Thyroid gland (tissue), 4 donors: ENCODE measurements around the gene IQGAP2. TPM values are rescaled to one million over a fixed set of nuclear protein-coding genes. Genes with fewer than 3 reads are reported as not detected.

Experiments
- DNase-seq, 2 donors: peaks; one replicate each; pipeline ENCODE4 v3.0.0-alpha.2; 2019
- H3K27ac ChIP-seq, 3 donors: fragments of 200-600 bp; sonication (generic); 1 replicate in 2 of 3; 2 replicates in 1 of 3; pipeline ENCODE4 v1.5.1; 2016 to 2019; ENCODE audit warnings: mild to moderate bottlenecking in 1 of 3, moderate library complexity in 1 of 3
- H3K27me3 ChIP-seq: fragments of 200-600 bp; sonication (generic); one replicate; pipeline ENCODE4 v1.5.1; 2019
- H3K36me3 ChIP-seq, 2 donors: fragments of 200-600 bp; sonication (generic); one replicate each; pipeline ENCODE4 v1.5.1; 2016 to 2019
- H3K4me1 ChIP-seq, 2 donors: fragments of 200-600 bp; sonication (generic); one replicate each; pipeline ENCODE4 v1.5.1; 2017 to 2019
- H3K4me3 ChIP-seq, 3 donors: fragments of 200-600 bp; sonication (generic); replicated peaks in 1 of 3; 1 replicate in 2 of 3; 2 replicates in 1 of 3; pipeline ENCODE4 v1.5.1; 2016; ENCODE audit warnings: mild to moderate bottlenecking in 1 of 3
- H3K9me3 ChIP-seq: fragments of 200-600 bp; sonication (generic); one replicate; pipeline ENCODE4 v1.5.1; 2017
- POLR2A ChIP-seq, 2 donors: fragments of 450-650 bp; IDR thresholded peaks; one replicate each; pipeline ENCODE4 v1.6.1; 2017; ENCODE audit warnings: antibody characterized with exemption in 2 of 2, mild to moderate bottlenecking in 2 of 2, moderate library complexity in 1 of 2
- WGBS, 2 donors: methylation state at CpG; one replicate each; pipeline ENCODE4 v1.1.5; 2017; 5-methylcytosine and 5-hydroxymethylcytosine counted together
- intact Hi-C: fragments of 100-400 bp; cut with DNase I; formaldehyde crosslinking; loops from one replicate; pipeline ENCODE4 v1.15.1; 2023
- total RNA-seq, 4 donors: library from RNA; depleted of rRNA; stranded (reverse); fragments of >200 nt; gene quantifications; one replicate each; pipeline ENCODE4 v1.2.3, GENCODE V29; 2016
- TF ChIP-seq, protein P1 (sequence below), 6 experiments: fragments of 200-600 bp in 3 of 6; fragments of 450-650 bp in 3 of 6; sonication (generic) in 3 of 6; IDR thresholded peaks; one replicate each; pipeline ENCODE4 v1.5.1; 2016 to 2019; ENCODE audit warnings: antibody characterized with exemption in 6 of 6, mild to moderate bottlenecking in 2 of 6, inconsistent platforms in 1 of 6, moderate library complexity in 1 of 6

Gene IQGAP2
- total RNA-seq, 4 donors from 2014 or later = 55.1 to 85.5 (median 64.0) TPM

DNA sequence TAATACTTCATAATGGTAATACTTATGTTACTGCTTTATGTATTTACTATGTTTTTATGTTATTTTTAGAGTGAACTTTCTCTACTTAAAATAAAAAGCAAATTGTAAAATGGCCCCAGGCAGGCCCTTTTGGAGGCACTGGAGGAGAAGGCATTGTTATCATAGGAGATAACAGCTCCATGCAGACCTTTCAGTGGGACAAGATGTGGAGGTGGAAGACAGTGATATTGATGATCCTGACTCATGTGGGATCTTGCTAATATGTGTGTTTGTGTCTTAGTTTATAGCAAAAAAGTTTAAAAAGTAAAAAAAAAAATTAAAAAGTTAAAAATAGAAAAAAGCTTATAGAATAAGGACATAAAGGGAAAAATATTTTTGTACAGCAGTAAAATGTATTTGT is 74.5 kb downstream of the IQGAP2 start:
- TF ChIP-seq, protein P1, sequence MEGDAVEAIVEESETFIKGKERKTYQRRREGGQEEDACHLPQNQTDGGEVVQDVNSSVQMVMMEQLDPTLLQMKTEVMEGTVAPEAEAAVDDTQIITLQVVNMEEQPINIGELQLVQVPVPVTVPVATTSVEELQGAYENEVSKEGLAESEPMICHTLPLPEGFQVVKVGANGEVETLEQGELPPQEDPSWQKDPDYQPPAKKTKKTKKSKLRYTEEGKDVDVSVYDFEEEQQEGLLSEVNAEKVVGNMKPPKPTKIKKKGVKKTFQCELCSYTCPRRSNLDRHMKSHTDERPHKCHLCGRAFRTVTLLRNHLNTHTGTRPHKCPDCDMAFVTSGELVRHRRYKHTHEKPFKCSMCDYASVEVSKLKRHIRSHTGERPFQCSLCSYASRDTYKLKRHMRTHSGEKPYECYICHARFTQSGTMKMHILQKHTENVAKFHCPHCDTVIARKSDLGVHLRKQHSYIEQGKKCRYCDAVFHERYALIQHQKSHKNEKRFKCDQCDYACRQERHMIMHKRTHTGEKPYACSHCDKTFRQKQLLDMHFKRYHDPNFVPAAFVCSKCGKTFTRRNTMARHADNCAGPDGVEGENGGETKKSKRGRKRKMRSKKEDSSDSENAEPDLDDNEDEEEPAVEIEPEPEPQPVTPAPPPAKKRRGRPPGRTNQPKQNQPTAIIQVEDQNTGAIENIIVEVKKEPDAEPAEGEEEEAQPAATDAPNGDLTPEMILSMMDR (IDR thresholded peaks at IDR 0.05) = no peak
- no peak for TF ChIP-seq POLR2A (IDR thresholded peaks at IDR 0.05)
- no peaks in the 10 kb centered on the region for H3K36me3 ChIP-seq
- no peaks in the 10 kb centered on the region for H3K27me3 ChIP-seq
- DNase-seq = no peak
- H3K9me3 ChIP-seq = no peaks in the 10 kb centered on the region
- no peaks in the 10 kb centered on the region for H3K4me1 ChIP-seq
- intact Hi-C loops = no loop called here
- no peak overlapping the region for H3K27ac ChIP-seq
- no peak overlapping the region for H3K4me3 ChIP-seq

DNA sequence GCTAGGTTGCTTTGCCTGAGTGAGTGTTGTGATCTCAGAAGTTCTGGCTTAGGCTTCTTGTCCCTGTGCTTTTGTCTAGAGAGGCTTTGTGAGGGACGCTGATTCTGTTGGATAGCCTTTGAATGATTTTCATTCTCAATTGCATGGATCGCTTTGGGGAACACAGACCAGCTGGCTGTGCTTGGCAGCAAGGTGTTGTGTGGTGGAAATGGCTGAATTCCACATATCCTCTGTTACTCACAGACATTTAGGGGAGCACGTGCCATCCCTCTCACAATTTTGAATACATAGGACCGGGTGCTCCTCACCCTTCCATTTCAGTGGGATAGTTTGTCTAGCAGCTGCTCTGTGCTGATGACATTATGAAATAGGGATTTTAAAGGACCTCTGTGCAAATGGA is 76.2 kb downstream of the IQGAP2 start:
- Histone ChIP-seq H3K27ac (no peak overlapping the region), H3K4me3 (no peak overlapping the region), H3K4me1 (no peaks in the 10 kb centered on the region), H3K9me3 (no peaks in the 10 kb centered on the region), H3K36me3 (no peaks in the 10 kb centered on the region), H3K27me3 (no peaks in the 10 kb centered on the region)
- 82 to 90% methylated on average over 4 of the region's 4 CpGs for WGBS, 2 donors
- no peak for DNase-seq
- TF ChIP-seq, protein P1 (IDR thresholded peaks at IDR 0.05) = no peak
- no peak for TF ChIP-seq POLR2A (IDR thresholded peaks at IDR 0.05)
- intact Hi-C loops = no loop called here

DNA sequence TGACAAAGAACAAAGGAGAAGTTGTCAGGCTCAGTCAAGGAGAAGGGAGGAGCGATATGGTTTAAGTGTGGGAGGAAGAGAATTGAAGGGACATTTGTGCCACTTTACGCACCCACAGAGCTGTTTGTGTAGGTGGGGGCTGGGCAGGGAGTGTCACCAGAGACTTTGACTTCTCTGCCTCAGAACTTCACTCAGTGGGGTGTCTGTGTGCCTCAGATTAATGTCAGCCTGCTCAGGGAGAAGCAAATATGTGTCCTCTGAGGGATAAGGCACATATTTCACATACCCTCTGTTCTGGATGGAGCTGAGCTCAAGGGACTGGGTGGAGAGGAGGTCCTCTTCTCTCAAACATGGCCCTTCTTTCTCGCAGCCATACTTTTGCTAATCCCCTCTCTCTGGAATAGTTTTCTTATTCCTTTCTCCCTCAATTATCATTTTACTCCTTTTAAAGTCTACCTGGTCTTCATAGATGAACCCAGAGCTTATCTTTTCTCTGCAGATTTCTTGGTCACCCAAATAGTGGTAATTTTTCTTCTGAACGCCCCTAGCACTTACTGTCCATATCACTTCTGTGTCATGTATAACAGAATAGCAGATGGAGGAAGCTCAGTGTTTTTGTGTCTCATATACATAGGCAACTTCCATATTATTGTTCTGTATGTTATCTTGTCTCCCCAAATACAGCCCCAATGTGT is 77.0 kb downstream of the IQGAP2 start:
- TF ChIP-seq POLR2A (IDR thresholded peaks at IDR 0.05) = no peak
- TF ChIP-seq, protein P1 (IDR thresholded peaks at IDR 0.05) = no peak
- no peaks in the 10 kb centered on the region for H3K27me3 ChIP-seq
- H3K36me3 ChIP-seq = no peaks in the 10 kb centered on the region
- H3K4me1 ChIP-seq = no peaks in the 10 kb centered on the region
- H3K4me3 ChIP-seq = no peak overlapping the region
- no peak overlapping the region for H3K27ac ChIP-seq
- WGBS, 2 donors = 83 to 85% methylated on average over 4 of the region's 4 CpGs
- no peak for DNase-seq
- intact Hi-C loops = no loop called here
- H3K9me3 ChIP-seq = no peaks in the 10 kb centered on the region

DNA sequence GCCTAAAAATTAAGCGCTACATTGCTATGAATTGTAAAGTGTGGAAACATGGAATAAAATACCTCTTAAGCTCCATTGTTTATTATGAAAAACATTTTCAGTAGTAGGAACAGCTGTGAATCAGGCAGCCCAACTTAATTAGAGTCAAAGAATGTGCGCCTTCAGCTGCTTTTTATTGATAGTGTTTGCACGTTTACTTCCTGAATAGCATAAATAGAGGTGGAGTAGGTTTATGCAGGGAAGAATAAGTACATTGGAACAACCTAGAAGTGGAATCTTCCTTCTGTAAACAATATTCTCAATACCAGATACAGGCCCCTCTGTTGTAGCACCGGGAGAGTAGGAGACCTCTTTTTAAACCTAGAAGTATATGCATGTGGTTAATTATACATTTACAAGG is 79.9 kb downstream of the IQGAP2 start:
- intact Hi-C loops = no loop called here
- 87 to 88% methylated on average over 4 of the region's 4 CpGs for WGBS, 2 donors
- DNase-seq = no peak
- Histone ChIP-seq H3K4me1 (peaks cover 0 to 6% of the 10 kb centered on the region in 2 donors), H3K9me3 (no peaks in the 10 kb centered on the region), H3K4me3 (no peak overlapping the region), H3K36me3 (no peaks in the 10 kb centered on the region), H3K27me3 (no peaks in the 10 kb centered on the region), H3K27ac (no peak overlapping the region)
- TF ChIP-seq POLR2A (IDR thresholded peaks at IDR 0.05) = no peak
- TF ChIP-seq, protein P1 (IDR thresholded peaks at IDR 0.05) = no peak

DNA sequence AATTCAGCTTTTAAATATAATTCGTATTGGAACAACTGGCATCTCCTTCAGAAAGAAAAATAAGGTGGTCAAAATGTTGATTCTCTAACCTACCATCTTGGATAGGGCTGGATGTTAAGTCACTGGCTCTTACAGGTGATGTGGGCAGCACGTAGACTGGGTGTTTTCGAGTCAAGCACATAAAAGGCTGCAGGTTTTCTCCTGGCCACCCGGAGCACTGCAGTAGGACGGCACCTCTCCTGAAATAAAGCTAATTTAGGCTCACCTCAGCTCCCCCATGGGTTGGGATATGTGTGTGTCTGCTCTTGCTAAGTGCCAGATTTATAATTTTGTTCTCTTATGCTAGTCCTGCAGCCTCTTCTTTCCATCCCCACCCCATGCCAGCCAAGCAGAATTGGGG is 80.3 kb downstream of the IQGAP2 start:
- TF ChIP-seq, protein P1 (IDR thresholded peaks at IDR 0.05) = no peak
- TF ChIP-seq POLR2A (IDR thresholded peaks at IDR 0.05) = no peak
- Histone ChIP-seq H3K36me3 (no peaks in the 10 kb centered on the region), H3K4me3 (no peak overlapping the region), H3K27me3 (no peaks in the 10 kb centered on the region), H3K4me1 (peaks cover 0 to 6% of the 10 kb centered on the region in 2 donors), H3K27ac (no peak overlapping the region), H3K9me3 (no peaks in the 10 kb centered on the region)
- intact Hi-C loops = no loop called here
- no peak for DNase-seq
- 87 to 92% methylated on average over 5 of the region's 5 CpGs for WGBS, 2 donors
